HepG2 (cell line): Measurements from ENCODE around the gene PHACTR3. TPM values are rescaled to one million over a fixed set of nuclear protein-coding genes. Genes with fewer than 3 reads are reported as not detected.

Experiments used
- ATAC-seq: fragments of 200-7000 bp; cut with Tn5 transposase; 3 replicates; pipeline ENCODE4 v1.9.1; 2020; ENCODE audit warnings: mild to moderate bottlenecking, moderate library complexity
- BruUV-seq: library from RNA; stranded (reverse); fragments of 400-500 nt; replicated peaks from 2 replicates; lab custom pipeline; 2021; lab: Mats Ljungman, UMichigan
- CTCF ChIA-PET: fragments of 300-600 bp; formaldehyde crosslinking; extraction: SDS; loops from one replicate; lab custom pipeline; 2021; ENCODE audit warnings: low total read pairs, inconsistent platforms, low intra/inter-chr PET ratio; lab: Yijun Ruan, JAX
- POLR2A ChIA-PET: fragments of 350-600 bp; sonication (Branson Sonifier 250); formaldehyde crosslinking; loops from one replicate; lab custom pipeline; 2020; ENCODE audit warnings: antibody characterized with exemption, inconsistent platforms; lab: Yijun Ruan, JAX
- DNase-seq: peaks from one replicate; pipeline ENCODE4 v3.0.0-alpha.2; 2015; ENCODE audit warnings: low spot score
- FAIRE-seq: peaks from 3 replicates; lab custom pipeline; 2011; peaks lifted over from hg19 to GRCh38; lab: Jason Lieb, UNC
- H2AFZ ChIP-seq: one replicate; pipeline ENCODE4 v1.6.1; 2011; ENCODE audit warnings: low read length, inconsistent platforms
- H3K27ac ChIP-seq: fragments of 300-600 bp; 3 replicates; pipeline ENCODE4 v1.8.0; 2011; ENCODE audit warnings: mixed run types, mild to moderate bottlenecking, mixed read lengths, low read length, inconsistent platforms; ENCODE audit not compliant: insufficient read depth; ENCODE audit errors: extremely low read length
- H3K27me3 ChIP-seq, 2 experiments: fragments of 200-600 bp in 1 of 2; 2 replicates in 1 of 2; 3 replicates in 1 of 2; pipeline versions ENCODE4 v1.6.0 to v1.8.0; 2011; ENCODE audit warnings: low read length in 2 of 2, mild to moderate bottlenecking in 2 of 2, moderate library complexity in 2 of 2, inconsistent platforms in 1 of 2; ENCODE audit not compliant: insufficient read depth in 2 of 2, control insufficient read depth in 1 of 2
- H3K36me3 ChIP-seq, 2 experiments: fragments of 200-600 bp in 1 of 2; replicated peaks in 1 of 2; 2 replicates in 1 of 2; 3 replicates in 1 of 2; pipeline versions ENCODE4 v1.5.1 to v1.8.0; 2011; ENCODE audit warnings: low read length in 2 of 2, inconsistent platforms in 1 of 2; ENCODE audit not compliant: insufficient read depth in 2 of 2, control insufficient read depth in 1 of 2
- H3K4me1 ChIP-seq: 2 replicates; pipeline ENCODE4 v1.5.1; 2012; ENCODE audit warnings: low read length, inconsistent platforms; ENCODE audit not compliant: insufficient read depth
- H3K4me2 ChIP-seq: 2 replicates; pipeline ENCODE4 v1.6.0; 2011; ENCODE audit warnings: low read depth, low read length, inconsistent platforms
- H3K4me3 ChIP-seq, 3 experiments: fragments of 200-600 bp in 1 of 3; sonication (generic), shearing (Covaris generic) in 1 of 3; replicated peaks in 1 of 3; 2 replicates each; pipeline ENCODE4 v1.5.1; 2011 to 2016; ENCODE audit warnings: low read length in 3 of 3, inconsistent platforms in 2 of 3, low read depth in 2 of 3, mild to moderate bottlenecking in 2 of 3, control low read depth in 1 of 3, mixed read lengths in 1 of 3; ENCODE audit not compliant: insufficient read depth in 1 of 3
- H3K79me2 ChIP-seq: one replicate; pipeline ENCODE4 v1.6.1; 2011; ENCODE audit warnings: low read length, inconsistent platforms; ENCODE audit not compliant: insufficient read depth
- H3K9ac ChIP-seq: 2 replicates; pipeline ENCODE4 v1.6.0; 2011; ENCODE audit warnings: mild to moderate bottlenecking, low read depth, low read length, inconsistent platforms; ENCODE audit not compliant: insufficient read depth
- H3K9me3 ChIP-seq: 2 replicates; pipeline ENCODE4 v1.5.1; 2012; ENCODE audit warnings: mild to moderate bottlenecking, low read length
- H4K20me1 ChIP-seq: 2 replicates; pipeline ENCODE4 v1.6.0; 2011; ENCODE audit warnings: inconsistent platforms, mild to moderate bottlenecking, low read length, moderate library complexity; ENCODE audit not compliant: insufficient read depth
- IKZF1 ChIP-seq: fragments of 450-650 bp; IDR thresholded peaks from 2 replicates; pipeline ENCODE4 v1.7.1; 2016
- IKZF4 ChIP-seq: sonication (generic); formaldehyde crosslinking; IDR thresholded peaks from 2 replicates; pipeline ENCODE4 v1.5.1; 2020; ENCODE audit warnings: borderline replicate concordance, mild to moderate bottlenecking, low read depth, missing genetic modification reagents; ENCODE audit errors: not compliant biosample characterization
- KDM3A ChIP-seq: IDR thresholded peaks from 2 replicates; pipeline ENCODE4 v1.6.1; 2018; ENCODE audit warnings: low read depth, missing compliant biosample characterization
- KIAA2018 ChIP-seq: sonication (generic); formaldehyde crosslinking; IDR thresholded peaks from 2 replicates; pipeline ENCODE4 v1.5.0; 2020; ENCODE audit warnings: mild to moderate bottlenecking, missing genetic modification reagents, borderline replicate concordance
- NCOA2 ChIP-seq: sonication (generic); formaldehyde crosslinking; IDR thresholded peaks from 2 replicates; pipeline ENCODE4 v1.8.0; 2022; ENCODE audit warnings: inconsistent platforms
- ZIK1 ChIP-seq: sonication (generic); formaldehyde crosslinking; IDR thresholded peaks from 2 replicates; pipeline ENCODE4 v1.5.0; 2020; ENCODE audit warnings: mild to moderate bottlenecking, low read depth, missing genetic modification reagents, borderline replicate concordance
- ZNF337 ChIP-seq: sonication (generic); formaldehyde crosslinking; IDR thresholded peaks from 2 replicates; pipeline ENCODE4 v1.5.1; 2020; ENCODE audit warnings: missing genetic modification reagents, low read depth, mild to moderate bottlenecking, borderline replicate concordance
- ZNF556 ChIP-seq: sonication (generic); formaldehyde crosslinking; IDR thresholded peaks from 2 replicates; pipeline ENCODE4 v1.4.0; 2020; ENCODE audit warnings: mild to moderate bottlenecking, missing genetic modification reagents, borderline replicate concordance
- ZNF615 ChIP-seq: sonication (generic); formaldehyde crosslinking; IDR thresholded peaks from 2 replicates; pipeline ENCODE4 v1.5.0; 2020; ENCODE audit warnings: mild to moderate bottlenecking, missing genetic modification reagents, borderline replicate concordance
- WGBS: methylation state at CpG from one replicate; pipeline ENCODE4 v1.1.6; 2017; ENCODE audit warnings: low lambda C conversion rate; 5-methylcytosine and 5-hydroxymethylcytosine counted together
- in situ Hi-C: cut with HindIII; loops from 2 replicates; pipeline ENCODE4 v1.10.0; 2017; ENCODE audit warnings: low pct_unique_long_range_greater_than_20kb; ENCODE audit not compliant: extremely low pct_ligation_motif_present
- intact Hi-C: fragments of 100-400 bp; cut with micrococcal nuclease; formaldehyde crosslinking; loops from one replicate; pipeline ENCODE4 v1.10.0; 2022; ENCODE audit not compliant: unreplicated experiment
- polyA plus RNA-seq, 8 experiments: library from polyadenylated mRNA; depleted of rRNA in 3 of 8; stranded (reverse) in 7 of 8; unstranded in 1 of 8; fragments of >200 nt; fragmentation: Illumina TruSeq in 4 of 8; extraction: Trizol in 4 of 8; gene quantifications; 2 replicates each; pipeline versions ENCODE4 v1.2.1 to v1.2.3, GENCODE V29; 2011 to 2016; ENCODE audit warnings: low read depth in 4 of 8, missing spikeins in 1 of 8, mixed read lengths in 1 of 8; ENCODE audit not compliant: insufficient read depth in 1 of 8
- total RNA-seq, 5 experiments: library from RNA; depleted of rRNA; stranded (reverse); fragments of >200 nt; fragmentation: Illumina TruSeq; extraction: Trizol; gene quantifications; 2 replicates each; pipeline ENCODE4 v1.2.3, GENCODE V29; 2016; ENCODE audit warnings: low read depth in 1 of 5

Gene PHACTR3
- total and polyA plus RNA-seq, 2 of the 13 experiments (the other 11 are each of a cell fraction or from before 2014, with no cell fraction given) = not detected

DNA sequence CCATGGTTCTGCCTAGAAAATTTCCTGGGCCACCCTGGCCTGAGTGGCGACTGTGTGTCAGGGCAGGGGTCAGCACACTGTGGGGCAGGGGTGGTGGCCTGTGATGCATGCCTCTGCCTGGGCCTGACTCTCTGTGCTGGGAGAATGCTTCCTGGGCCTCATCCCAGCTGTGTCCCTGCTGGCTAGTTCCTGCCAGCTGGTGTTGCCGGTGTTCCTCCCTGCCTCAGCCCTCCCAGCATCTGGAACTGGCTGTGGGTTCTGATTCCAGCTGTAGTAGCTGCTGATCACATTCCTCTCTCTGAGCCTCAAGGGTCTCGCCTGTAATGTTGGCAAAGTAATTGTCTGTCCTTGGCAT lies 227.6 kb downstream of the PHACTR3 start:
- no peak overlapping the region for H3K4me2 ChIP-seq
- H4K20me1 ChIP-seq = no peaks in the 10 kb centered on the region; the same call in 1 of the 2 replicates
- no peak for ATAC-seq
- H3K36me3 ChIP-seq = no peaks in the 10 kb centered on the region
- no peak overlapping the region for H3K27ac ChIP-seq
- 3% methylated on average over 2 of the region's 3 CpGs for WGBS
- H3K9me3 ChIP-seq = no peaks in the 10 kb centered on the region
- intact Hi-C loops (no loop called here), in situ Hi-C loops (no loop called here)
- H3K4me3 ChIP-seq = no peak overlapping the region
- no peak overlapping the region for H2AFZ ChIP-seq
- no peak overlapping the region for H3K9ac ChIP-seq
- FAIRE-seq = no peak
- peaks cover 19 to 36% of the 10 kb centered on the region in 2 experiments for H3K27me3 ChIP-seq
- DNase-seq = no peak
- H3K79me2 ChIP-seq = no peaks in the 10 kb centered on the region
- no TSS peak for BruUV-seq
- no peak for TF ChIP-seq ZNF556 (CRISPR knock-in tag)
- no peak for TF ChIP-seq ZNF615 (CRISPR knock-in tag)
- ChIA-PET POLR2A (no interaction called here), CTCF (no interaction called here)
- no peaks in the 10 kb centered on the region for H3K4me1 ChIP-seq

GRCh38 chr20:59832406-59833363 lies 228.3 kb downstream of the PHACTR3 start:
- no peaks in the 10 kb centered on the region; the same call in 1 of the 2 replicates for H4K20me1 ChIP-seq
- 4% methylated on average over 13 of the region's 13 CpGs for WGBS
- H3K4me3 ChIP-seq = no peak overlapping the region
- DNase-seq (no peak), ATAC-seq (no peak), FAIRE-seq (no peak)
- CTCF ChIA-PET = no interaction called here
- H3K27me3 ChIP-seq = peaks cover 17 to 32% of the 10 kb centered on the region in 2 experiments
- no peaks in the 10 kb centered on the region for H3K9me3 ChIP-seq
- intact Hi-C loops (no loop called here), in situ Hi-C loops (no loop called here)
- no peak overlapping the region for H3K27ac ChIP-seq
- H3K36me3 ChIP-seq = no peaks in the 10 kb centered on the region
- POLR2A ChIA-PET = no interaction called here
- BruUV-seq = no TSS peak
- H3K4me1 ChIP-seq = no peaks in the 10 kb centered on the region
- H2AFZ ChIP-seq = no peak overlapping the region
- H3K4me2 ChIP-seq = no peak overlapping the region
- H3K79me2 ChIP-seq = no peaks in the 10 kb centered on the region
- H3K9ac ChIP-seq = no peak overlapping the region
- TF ChIP-seq IKZF1 (no peak), NCOA2 (no peak), KDM3A (no peak), ZIK1 (no peak), ZNF337 (CRISPR knock-in tag) (no peak), KIAA2018 (CRISPR knock-in tag) (no peak), IKZF4 (CRISPR knock-in tag) (no peak)
